OCI-LY3 (cell line): ENCODE results near the gene IRAK1.

Experiments used
- EZH2phosphoT487 ChIP-seq: fragments of 200-600 bp; shearing (Covaris generic); IDR thresholded peaks from 2 replicates; pipeline ENCODE4 v1.6.1; 2018; ENCODE audit warnings: antibody characterized with exemption, mixed run types, low read depth
- TF ChIP-seq, protein P1 (sequence below): fragments of 200-600, 300-600 bp; sonication (generic); IDR thresholded peaks from 2 replicates; pipeline ENCODE4 v1.5.1; 2014; ENCODE audit warnings: antibody characterized with exemption, low read length, low read depth

DNA sequence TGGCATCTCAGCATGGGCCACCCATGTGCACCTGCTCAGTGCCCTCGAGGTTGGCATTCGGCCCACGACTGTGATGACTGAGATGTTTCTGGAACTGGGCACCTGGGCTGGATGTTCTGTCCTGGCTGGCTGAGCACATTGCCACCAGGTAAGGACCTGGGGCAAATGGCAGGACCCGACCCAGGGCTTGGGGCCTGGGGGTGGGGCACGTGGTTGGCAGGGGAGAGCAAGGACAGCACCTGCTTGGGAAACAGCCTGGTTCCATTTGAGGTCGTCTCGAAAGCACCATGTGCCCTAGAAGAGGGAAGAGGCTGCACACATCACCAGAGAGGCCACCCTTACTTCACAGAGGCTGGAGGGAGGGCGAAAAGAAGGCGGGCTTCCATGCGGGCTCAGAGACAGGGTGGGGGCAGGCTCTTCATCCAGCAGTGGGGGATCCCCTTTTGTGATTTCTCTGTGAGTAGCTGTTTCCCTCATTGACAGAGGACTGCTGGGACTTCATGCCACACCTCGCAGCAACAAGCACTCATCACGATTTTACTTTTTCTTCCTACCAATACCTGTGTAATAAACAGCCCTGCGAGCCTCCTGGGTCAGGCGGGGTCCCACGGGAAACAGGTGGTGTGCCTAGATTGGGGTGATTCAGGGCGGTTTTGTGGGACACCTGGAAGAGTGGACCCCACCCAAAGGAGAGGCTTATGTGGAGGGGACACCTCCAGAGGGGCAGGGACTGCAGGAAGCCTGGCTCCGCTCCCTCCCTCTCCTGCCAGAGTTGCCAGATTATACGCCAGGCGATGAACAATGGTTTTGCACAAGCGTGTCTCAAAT, 35.1 kb downstream of the IRAK1 start:
- TF ChIP-seq, protein P1, sequence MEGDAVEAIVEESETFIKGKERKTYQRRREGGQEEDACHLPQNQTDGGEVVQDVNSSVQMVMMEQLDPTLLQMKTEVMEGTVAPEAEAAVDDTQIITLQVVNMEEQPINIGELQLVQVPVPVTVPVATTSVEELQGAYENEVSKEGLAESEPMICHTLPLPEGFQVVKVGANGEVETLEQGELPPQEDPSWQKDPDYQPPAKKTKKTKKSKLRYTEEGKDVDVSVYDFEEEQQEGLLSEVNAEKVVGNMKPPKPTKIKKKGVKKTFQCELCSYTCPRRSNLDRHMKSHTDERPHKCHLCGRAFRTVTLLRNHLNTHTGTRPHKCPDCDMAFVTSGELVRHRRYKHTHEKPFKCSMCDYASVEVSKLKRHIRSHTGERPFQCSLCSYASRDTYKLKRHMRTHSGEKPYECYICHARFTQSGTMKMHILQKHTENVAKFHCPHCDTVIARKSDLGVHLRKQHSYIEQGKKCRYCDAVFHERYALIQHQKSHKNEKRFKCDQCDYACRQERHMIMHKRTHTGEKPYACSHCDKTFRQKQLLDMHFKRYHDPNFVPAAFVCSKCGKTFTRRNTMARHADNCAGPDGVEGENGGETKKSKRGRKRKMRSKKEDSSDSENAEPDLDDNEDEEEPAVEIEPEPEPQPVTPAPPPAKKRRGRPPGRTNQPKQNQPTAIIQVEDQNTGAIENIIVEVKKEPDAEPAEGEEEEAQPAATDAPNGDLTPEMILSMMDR = no peak
- no peak for TF ChIP-seq EZH2phosphoT487
